H9 (cell line): ENCODE data around the gene C4orf17. TPM values are rescaled to one million over a fixed set of nuclear protein-coding genes. Genes with fewer than 3 reads are reported as not detected.

Source experiments
- DNase-seq: peaks from one replicate; pipeline ENCODE4 v3.0.0-alpha.2; 2017
- H2AFZ ChIP-seq: one replicate; pipeline ENCODE4 v1.6.1; 2013; ENCODE audit warnings: mild to moderate bottlenecking, low read length, control low read depth, moderate library complexity
- H2AK5ac ChIP-seq: 2 replicates; pipeline ENCODE4 v1.6.1; 2013; ENCODE audit warnings: low read length, control low read depth, mixed read lengths; ENCODE audit not compliant: insufficient read length
- H2BK120ac ChIP-seq: one replicate; pipeline ENCODE4 v1.6.1; 2013; ENCODE audit warnings: low read depth, mild to moderate bottlenecking, low read length, control low read depth, inconsistent platforms; ENCODE audit not compliant: poor library complexity, severe bottlenecking
- H2BK12ac ChIP-seq: 2 replicates; pipeline ENCODE4 v1.6.1; 2013; ENCODE audit warnings: low read length, control low read depth, mixed read lengths, low read depth; ENCODE audit not compliant: insufficient read length
- H2BK15ac ChIP-seq: 2 replicates; pipeline ENCODE4 v1.6.1; 2013; ENCODE audit warnings: low read depth, low read length, control low read depth
- H2BK20ac ChIP-seq: one replicate; pipeline ENCODE4 v1.6.1; 2013; ENCODE audit warnings: low read depth, mild to moderate bottlenecking, low read length, control low read depth, inconsistent platforms; ENCODE audit not compliant: poor library complexity, severe bottlenecking
- H2BK5ac ChIP-seq: 2 replicates; pipeline ENCODE4 v1.6.1; 2013; ENCODE audit warnings: low read length, control low read depth, mixed read lengths; ENCODE audit not compliant: insufficient read length
- H3K14ac ChIP-seq: 2 replicates; pipeline ENCODE4 v1.6.1; 2013; ENCODE audit warnings: low read length, control low read depth; ENCODE audit not compliant: insufficient read depth
- H3K18ac ChIP-seq: 2 replicates; pipeline ENCODE4 v1.6.1; 2013; ENCODE audit warnings: low read depth, mild to moderate bottlenecking, mixed read lengths, low read length, control low read depth; ENCODE audit not compliant: insufficient read length
- H3K23ac ChIP-seq: 2 replicates; pipeline ENCODE4 v1.6.1; 2013; ENCODE audit warnings: low read length, control low read depth, mixed read lengths, low read depth; ENCODE audit not compliant: insufficient read length
- H3K23me2 ChIP-seq: 2 replicates; pipeline ENCODE4 v1.6.1; 2013; ENCODE audit warnings: low read depth, mild to moderate bottlenecking, mixed read lengths, low read length, control low read depth; ENCODE audit not compliant: insufficient read length, poor library complexity, severe bottlenecking
- H3K27ac ChIP-seq: 2 replicates; pipeline ENCODE4 v1.5.1; 2013; ENCODE audit warnings: low read length, control low read depth, mixed read lengths, low read depth; ENCODE audit not compliant: insufficient read length
- H3K27me3 ChIP-seq: 2 replicates; pipeline ENCODE4 v1.6.1; 2013; ENCODE audit warnings: low read length, control low read depth, inconsistent platforms; ENCODE audit not compliant: insufficient read depth
- H3K4ac ChIP-seq: 2 replicates; pipeline ENCODE4 v1.6.1; 2013; ENCODE audit warnings: low read depth, mild to moderate bottlenecking, control low read depth, inconsistent platforms, low read length, moderate library complexity
- H3K4me1 ChIP-seq: 2 replicates; pipeline ENCODE4 v1.6.1; 2013; ENCODE audit warnings: low read length, control low read depth, inconsistent platforms; ENCODE audit not compliant: insufficient read depth
- H3K4me2 ChIP-seq: 2 replicates; pipeline ENCODE4 v1.6.1; 2013; ENCODE audit warnings: low read length, control low read depth, mixed read lengths; ENCODE audit not compliant: insufficient read length, insufficient read depth
- H3K56ac ChIP-seq: 2 replicates; pipeline ENCODE4 v1.6.1; 2013; ENCODE audit warnings: low read depth, mild to moderate bottlenecking, mixed read lengths, low read length, control low read depth; ENCODE audit not compliant: insufficient read length
- H3K79me1 ChIP-seq: 2 replicates; pipeline ENCODE4 v1.6.1; 2013; ENCODE audit warnings: low read depth, mild to moderate bottlenecking, moderate library complexity, low read length, control low read depth, inconsistent platforms; ENCODE audit not compliant: insufficient read depth, poor library complexity, severe bottlenecking
- H3K79me2 ChIP-seq: 2 replicates; pipeline ENCODE4 v1.6.1; 2013; ENCODE audit warnings: low read length, control low read depth, inconsistent platforms; ENCODE audit not compliant: insufficient read depth
- H3K9ac ChIP-seq: 2 replicates; pipeline ENCODE4 v1.6.1; 2013; ENCODE audit warnings: low read length, control low read depth, mixed read lengths; ENCODE audit not compliant: insufficient read length; ENCODE audit errors: extremely low read depth
- H3K9me3 ChIP-seq: one replicate; pipeline ENCODE4 v1.6.1; 2013; ENCODE audit warnings: low read depth, low read length, inconsistent platforms; ENCODE audit not compliant: control insufficient read depth
- H3T11ph ChIP-seq: one replicate; pipeline ENCODE4 v1.6.1; 2013; ENCODE audit warnings: mild to moderate bottlenecking, low read length, control low read depth, inconsistent platforms
- H4K20me1 ChIP-seq: one replicate; pipeline ENCODE4 v1.6.1; 2013; ENCODE audit not compliant: control insufficient read depth, insufficient read length, insufficient read depth
- H4K5ac ChIP-seq: 2 replicates; pipeline ENCODE4 v1.6.1; 2013; ENCODE audit warnings: low read depth, mild to moderate bottlenecking, mixed read lengths, low read length, control low read depth; ENCODE audit not compliant: insufficient read length
- H4K8ac ChIP-seq: replicated peaks from 2 replicates; pipeline ENCODE4 v1.6.1; 2013; ENCODE audit warnings: low read length, control low read depth, mixed read lengths, low read depth; ENCODE audit not compliant: insufficient read length
- H4K91ac ChIP-seq: 2 replicates; pipeline ENCODE4 v1.6.1; 2013; ENCODE audit warnings: low read depth, mild to moderate bottlenecking, moderate library complexity, mixed read lengths, low read length, control low read depth; ENCODE audit not compliant: insufficient read length
- H3K27ac Mint-ChIP-seq, 3 experiments: 2 replicates in 2 of 3; 3 replicates in 1 of 3; pipeline ENCODE4 v1.8.0; 2020 to 2021; ENCODE audit warnings: mixed read lengths in 3 of 3, mild to moderate bottlenecking in 1 of 3, moderate library complexity in 1 of 3
- H3K27me3 Mint-ChIP-seq: 2 replicates; pipeline ENCODE4 v1.8.0; 2021; ENCODE audit warnings: low read depth, mild to moderate bottlenecking, moderate library complexity, mixed read lengths
- H3K36me3 Mint-ChIP-seq, 3 experiments: 2 replicates in 2 of 3; 3 replicates in 1 of 3; pipeline ENCODE4 v1.8.0; 2020 to 2021; ENCODE audit warnings: low read depth in 3 of 3, mixed read lengths in 3 of 3; ENCODE audit not compliant: insufficient read depth in 1 of 3
- H3K4me1 Mint-ChIP-seq, 2 experiments: 2 replicates each; pipeline ENCODE4 v1.8.0; 2020; ENCODE audit warnings: mixed read lengths in 2 of 2
- H3K4me3 Mint-ChIP-seq, 2 experiments: 2 replicates in 1 of 2; 3 replicates in 1 of 2; pipeline ENCODE4 v1.8.0; 2020 to 2021; ENCODE audit warnings: mild to moderate bottlenecking in 2 of 2, mixed read lengths in 2 of 2, moderate library complexity in 1 of 2
- H3K9me3 Mint-ChIP-seq, 2 experiments: 2 replicates in 1 of 2; 3 replicates in 1 of 2; pipeline ENCODE4 v1.8.0; 2020; ENCODE audit warnings: mild to moderate bottlenecking in 2 of 2, mixed read lengths in 2 of 2, moderate library complexity in 1 of 2
- WGBS: extraction: QIAGEN DNeasy Blood & Tissue Kit; methylation state at CpG from one replicate; pipeline ENCODE4 v1.1.7; 2013; ENCODE audit warnings: missing lambda C conversion rate, low lambda C conversion rate, mixed read lengths; ENCODE audit not compliant: insufficient read length; ENCODE audit errors: extremely low coverage; 5-methylcytosine and 5-hydroxymethylcytosine counted together
- long read RNA-seq: library from polyadenylated mRNA; unstranded; transcript quantifications from one replicate; pipeline ENCODE4 v2.0.0, GENCODE V29; 2020
- total RNA-seq: library from RNA; stranded (reverse); gene quantifications from 2 replicates; pipeline ENCODE4 v1.2.1, GENCODE V29; 2021
- TF ChIP-seq, protein P1 (sequence below): fragments of 200-600 bp; sonication (generic); conservative IDR thresholded peaks from 3 replicates; pipeline ENCODE4 v1.8.0; 2021; ENCODE audit warnings: antibody characterized with exemption, mild to moderate bottlenecking

Gene C4orf17
- total RNA-seq: not detected in 2 replicates
- long read RNA-seq: 0 reads

DNA sequence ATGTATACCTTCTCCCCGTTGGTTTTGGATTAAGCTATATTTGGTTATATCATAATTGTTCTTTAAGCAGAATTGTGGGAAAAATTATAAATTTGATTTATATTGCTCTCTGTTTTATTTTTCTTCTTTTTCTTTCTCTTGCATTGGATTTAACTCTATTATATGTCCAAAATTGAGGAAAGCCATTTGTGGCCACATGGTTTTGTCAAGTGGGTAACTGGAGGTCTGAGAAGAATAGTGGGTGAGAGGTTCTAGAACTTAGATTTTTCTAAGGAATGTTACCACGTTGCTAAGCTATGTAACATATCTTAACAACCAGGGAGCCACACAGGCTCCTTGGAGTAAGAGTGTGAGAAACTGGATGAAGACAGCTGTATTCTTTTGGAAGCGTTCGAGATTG, at the start of gene C4orf17:
Gene C4orf17, plus strand, starts transcription at position 301 of the 400 bp plus-strand sequence. CDS start 2,061 bp downstream, outside the sequence.
- no CpG with 5 or more reads among the region's 4 CpGs for WGBS
- Mint-ChIP-seq H3K36me3 (no peaks in the 10 kb centered on the region), H3K4me1 (no peaks in the 10 kb centered on the region), H3K27me3 (no peaks in the 10 kb centered on the region), H3K4me3 (no peak within 1 kb of the TSS), H3K9me3 (peaks cover 0 to 5% of the 10 kb centered on the region in 2 experiments; a peak in 2 of 5 replicates), H3K27ac (no peak within 1 kb of the TSS)
- Histone ChIP-seq H4K8ac (no peak within 1 kb of the TSS), H3K79me1 (no peaks in the 10 kb centered on the region), H3K9me3 (no peaks in the 10 kb centered on the region), H2BK120ac (no peak within 1 kb of the TSS), H3K14ac (no peak within 1 kb of the TSS), H3K23me2 (no peaks in the 10 kb centered on the region), H3K18ac (no peak within 1 kb of the TSS), H3K4me2 (no peak within 1 kb of the TSS), H3K27ac (no peak within 1 kb of the TSS), H4K91ac (no peak within 1 kb of the TSS), H3K23ac (no peak within 1 kb of the TSS), H2BK12ac (no peak within 1 kb of the TSS), H3K9ac (no peak within 1 kb of the TSS), H3K27me3 (no peaks in the 10 kb centered on the region), H4K20me1 (no peaks in the 10 kb centered on the region), H2BK15ac (no peak within 1 kb of the TSS), H2AFZ (no peak within 1 kb of the TSS), H3T11ph (no peak within 1 kb of the TSS), H3K4me1 (no peaks in the 10 kb centered on the region), H4K5ac (no peak within 1 kb of the TSS), H3K56ac (no peak within 1 kb of the TSS), H3K4ac (no peak within 1 kb of the TSS), H3K79me2 (no peaks in the 10 kb centered on the region), H2AK5ac (no peak within 1 kb of the TSS), H2BK5ac (no peak within 1 kb of the TSS), H2BK20ac (no peak within 1 kb of the TSS)
- no peak for DNase-seq
- TF ChIP-seq, protein P1, sequence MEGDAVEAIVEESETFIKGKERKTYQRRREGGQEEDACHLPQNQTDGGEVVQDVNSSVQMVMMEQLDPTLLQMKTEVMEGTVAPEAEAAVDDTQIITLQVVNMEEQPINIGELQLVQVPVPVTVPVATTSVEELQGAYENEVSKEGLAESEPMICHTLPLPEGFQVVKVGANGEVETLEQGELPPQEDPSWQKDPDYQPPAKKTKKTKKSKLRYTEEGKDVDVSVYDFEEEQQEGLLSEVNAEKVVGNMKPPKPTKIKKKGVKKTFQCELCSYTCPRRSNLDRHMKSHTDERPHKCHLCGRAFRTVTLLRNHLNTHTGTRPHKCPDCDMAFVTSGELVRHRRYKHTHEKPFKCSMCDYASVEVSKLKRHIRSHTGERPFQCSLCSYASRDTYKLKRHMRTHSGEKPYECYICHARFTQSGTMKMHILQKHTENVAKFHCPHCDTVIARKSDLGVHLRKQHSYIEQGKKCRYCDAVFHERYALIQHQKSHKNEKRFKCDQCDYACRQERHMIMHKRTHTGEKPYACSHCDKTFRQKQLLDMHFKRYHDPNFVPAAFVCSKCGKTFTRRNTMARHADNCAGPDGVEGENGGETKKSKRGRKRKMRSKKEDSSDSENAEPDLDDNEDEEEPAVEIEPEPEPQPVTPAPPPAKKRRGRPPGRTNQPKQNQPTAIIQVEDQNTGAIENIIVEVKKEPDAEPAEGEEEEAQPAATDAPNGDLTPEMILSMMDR: no peak
